Measurements from ENCODE around the gene ATOSB.
A peak's percentile ranks its signal among the peaks of the same experiment; 100 is the strongest.

The ATOSB gene

GRCh38 chr9:35079426-35080341 lies 36.0 kb downstream of the ATOSB start, which contains the start of gene FANCG:
FANCG (minus strand) TSS chr9:35079942; CDS start chr9:35079524, 418 bp downstream.
- peak; percentile 85 for DNase-seq

GRCh38 chr9:35079041-35079425 lies 36.6 kb downstream of the ATOSB start:
- DNase-seq = no peak

DNA sequence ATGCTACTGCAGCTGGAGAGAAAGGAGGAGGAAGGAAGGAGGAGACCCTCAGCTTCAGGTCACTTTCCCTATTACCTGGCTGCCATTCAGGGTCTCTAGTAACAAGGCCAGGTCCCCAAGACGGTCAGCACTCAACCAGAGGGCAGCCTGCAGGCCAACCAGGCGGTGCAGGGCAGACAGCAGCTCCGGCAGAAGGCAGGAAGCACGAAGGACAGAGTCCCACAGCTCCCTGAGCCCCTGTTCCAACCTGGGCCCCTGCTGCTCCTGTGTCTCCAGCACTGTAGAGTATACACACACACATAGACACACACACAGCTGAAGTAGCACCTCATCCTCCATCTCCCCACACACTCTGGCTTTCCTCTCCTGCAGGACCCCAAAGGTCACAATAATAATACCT lies 37.6 kb downstream of the ATOSB start:
- DNase-seq = no peak

- no peak for DNase-seq
Observed at GRCh38 chr9:35076848-35077247, 38.8 kb downstream of the ATOSB start.

- no peak for DNase-seq
Observed at GRCh38 chr9:35075358-35075757, 40.3 kb downstream of the ATOSB start.

GRCh38 chr9:35074791-35075190 lies 40.9 kb downstream of the ATOSB start:
- DNase-seq = no peak

DNA sequence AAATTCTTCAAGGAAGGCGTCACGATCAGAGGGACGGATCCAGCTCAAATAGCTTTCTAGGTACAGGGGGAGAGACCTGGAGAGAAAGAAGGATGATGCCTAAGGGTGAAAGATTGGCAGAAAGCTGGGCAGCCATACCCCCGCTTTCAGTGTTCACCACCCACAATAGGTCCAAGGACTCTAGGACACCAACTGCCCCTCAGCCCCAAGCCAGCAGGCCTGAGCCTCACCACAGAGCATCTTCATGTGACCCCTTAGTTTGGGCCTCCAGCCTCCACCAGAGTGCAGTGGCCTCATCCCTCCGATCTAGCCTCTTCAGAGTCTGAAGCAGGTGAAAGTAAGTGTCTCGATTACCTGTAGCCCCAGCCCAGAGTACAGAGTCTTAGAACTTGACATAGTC lies 41.5 kb downstream of the ATOSB start:
- no peak for DNase-seq

DNA sequence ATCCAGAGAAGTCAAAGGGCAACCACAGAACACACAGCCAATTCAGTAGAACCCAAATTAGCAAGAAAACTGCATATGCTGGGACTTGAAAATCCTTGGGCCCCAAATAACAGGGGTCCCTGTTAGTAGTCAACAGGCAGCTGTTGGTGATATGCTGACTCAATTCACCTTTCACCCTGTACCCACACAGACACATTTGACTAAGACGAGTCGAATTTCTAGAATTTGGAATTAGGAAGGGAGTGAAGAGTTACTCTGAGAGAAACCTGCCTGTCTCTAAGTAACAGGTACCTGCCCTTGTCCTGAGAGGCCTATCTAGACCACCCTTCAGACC lies 42.4 kb downstream of the ATOSB start:
- DNase-seq = no peak

- peak; percentile 96 for DNase-seq
Observed at GRCh38 chr9:35072461-35073278, 43.0 kb downstream of the ATOSB start, which contains the start of gene VCP. VCP (minus strand) TSS chr9:35072625; CDS start chr9:35072353, 272 bp downstream.

DNA sequence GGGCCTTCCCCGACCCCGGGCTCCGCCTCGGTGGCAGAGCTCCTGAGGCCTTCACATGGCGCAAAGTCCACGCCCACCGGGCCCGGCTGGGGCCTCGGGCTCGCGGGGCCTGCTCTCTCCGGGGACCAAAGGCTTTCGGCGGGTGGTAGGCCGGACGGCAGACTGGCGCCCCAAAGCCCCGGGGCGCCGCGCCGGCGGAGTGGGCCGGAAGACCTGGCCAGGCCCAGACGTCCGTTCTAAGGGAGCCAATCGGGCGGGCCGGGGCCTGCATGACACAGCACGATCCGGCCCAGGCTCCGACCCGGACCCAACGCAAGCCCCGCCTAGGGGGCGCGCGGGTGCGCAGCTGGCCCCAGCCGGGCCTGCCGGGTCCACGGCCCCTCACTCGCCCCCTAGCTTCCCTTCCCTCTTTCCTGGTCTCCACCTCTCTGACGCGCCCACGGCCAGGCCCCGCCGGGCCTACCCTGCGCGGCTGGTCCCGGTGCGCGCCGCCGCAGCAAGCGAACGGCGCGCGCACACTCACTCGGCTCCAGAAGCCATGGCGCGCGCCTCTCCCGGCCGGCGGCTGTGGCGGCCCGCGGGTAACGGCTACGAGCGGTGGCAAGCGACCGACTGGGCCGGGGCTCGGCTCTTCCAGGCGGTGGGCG lies 43.7 kb downstream of the ATOSB start:
- DNase-seq = peak; percentile 54

- DNase-seq = no peak
Observed at GRCh38 chr9:35070823-35071813, 44.5 kb downstream of the ATOSB start.

- DNase-seq = no peak
Observed at GRCh38 chr9:35069020-35069419, 46.6 kb downstream of the ATOSB start.

GRCh38 chr9:35067056-35067455 lies 48.6 kb downstream of the ATOSB start:
- no peak for DNase-seq

DNA sequence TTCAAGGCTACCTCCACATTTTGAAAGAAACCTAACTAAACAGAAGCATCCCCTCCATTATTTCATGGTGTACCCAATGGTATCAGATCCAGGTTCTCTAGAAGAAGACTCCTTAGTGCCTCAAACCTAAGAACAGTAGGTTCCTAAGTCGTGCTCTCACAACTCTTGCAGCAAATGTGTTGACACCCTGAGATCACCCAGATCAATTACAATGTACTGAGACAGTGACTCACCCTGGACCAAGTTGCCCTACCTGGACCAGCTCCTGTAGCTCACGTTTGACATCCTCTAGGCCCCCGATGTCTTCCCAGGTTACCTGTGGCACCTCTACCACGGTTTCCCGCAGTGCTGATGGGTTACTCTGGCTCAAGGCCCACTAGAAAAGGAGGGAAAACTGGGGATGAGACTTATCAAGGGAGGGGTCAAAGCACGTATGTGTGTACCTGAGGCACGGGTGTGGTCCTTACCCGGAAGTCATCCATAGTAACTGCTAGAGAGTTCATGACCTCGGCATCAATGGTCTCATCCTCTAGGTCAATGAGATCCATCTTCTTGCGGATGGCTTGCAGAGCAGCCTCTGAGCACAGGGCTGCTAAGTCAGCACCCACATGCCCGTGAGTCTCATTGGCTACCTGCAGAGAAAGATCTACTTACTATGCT lies 55.0 kb downstream of the ATOSB start:
- no peak for DNase-seq

DNA sequence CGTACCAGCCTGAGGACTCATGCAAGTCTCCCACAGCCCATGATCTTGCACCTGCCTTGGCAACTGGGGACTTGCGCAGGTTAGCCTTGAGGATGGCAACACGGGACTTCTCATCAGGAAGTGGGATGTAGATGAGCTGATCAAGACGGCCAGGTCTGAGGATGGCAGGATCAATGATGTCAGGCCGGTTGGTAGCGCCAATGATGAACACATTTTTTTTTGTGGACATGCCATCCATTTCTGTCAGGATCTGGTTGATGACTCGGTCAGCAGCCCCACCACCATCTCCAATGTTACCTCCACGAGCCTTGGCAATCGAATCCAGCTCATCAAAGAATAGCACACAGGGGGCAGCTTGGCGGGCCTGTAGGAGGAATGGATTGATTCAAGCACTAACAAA lies 56.2 kb downstream of the ATOSB start:
- no peak for DNase-seq

GRCh38 chr9:35057271-35057620 lies 58.4 kb downstream of the ATOSB start:
- no peak for DNase-seq

GRCh38 chr9:35056571-35057270 lies 58.9 kb downstream of the ATOSB start:
- no peak for DNase-seq

DNA sequence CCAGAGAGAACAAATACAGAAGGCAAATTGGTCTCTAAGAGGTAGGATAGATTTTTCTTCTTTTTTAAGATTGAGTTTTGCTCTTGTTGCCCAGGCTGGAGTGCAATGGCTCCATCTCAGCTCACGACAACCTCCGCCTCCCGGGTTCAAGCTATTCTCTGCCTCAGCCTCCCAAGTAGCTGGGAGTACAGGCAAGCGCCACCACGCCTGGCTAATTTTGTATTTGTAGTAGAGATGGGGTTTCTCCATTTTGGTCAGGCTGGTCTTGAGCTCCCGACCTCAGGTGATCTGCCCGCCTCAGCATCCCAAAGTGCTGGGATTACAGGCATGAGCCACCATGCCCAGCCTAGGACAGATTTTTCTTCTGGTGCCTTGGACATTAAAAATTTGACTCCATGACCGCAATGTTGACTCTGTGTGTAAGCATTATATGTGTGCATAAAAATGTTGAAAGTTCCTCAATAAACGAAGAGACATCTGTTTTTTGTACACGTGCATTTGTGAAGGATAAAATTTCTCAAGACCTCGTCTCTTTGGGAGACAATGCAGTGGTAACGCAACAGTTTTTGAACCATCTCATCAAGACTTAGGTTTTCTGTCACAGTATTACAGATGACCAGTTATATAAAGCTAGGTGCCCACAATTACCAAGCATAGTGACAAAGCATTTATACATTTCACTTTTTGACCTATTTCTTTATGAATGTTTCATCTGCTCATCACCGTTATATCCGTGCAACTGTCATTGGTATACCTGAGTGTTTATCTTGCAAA lies 60.6 kb downstream of the ATOSB start:
- no peak for DNase-seq

- DNase-seq = no peak
Observed at GRCh38 chr9:35054185-35054835, 61.4 kb downstream of the ATOSB start.

Data from DMS 273 treated with DMSO at 0.1 percent for 48 hours (cell line).